SU-DHL-6 (cell line): ENCODE data around the gene PPP1R7.

Experiments
- CTCF ChIP-seq: fragments of 200-600 bp; sonication (generic); IDR thresholded peaks from one replicate; pipeline ENCODE4 v1.5.1; 2017; ENCODE audit warnings: antibody characterized with exemption, mild to moderate bottlenecking, low read length, moderate library complexity; ENCODE audit not compliant: insufficient read depth, poor library complexity, severe bottlenecking
- EZH2phosphoT487 ChIP-seq: fragments of 200-600 bp; sonication (generic), shearing (Covaris generic); conservative IDR thresholded peaks from 2 replicates; pipeline ENCODE4 v1.6.1; 2018; ENCODE audit warnings: mild to moderate bottlenecking, antibody characterized with exemption, low read length, moderate library complexity, mixed read lengths

DNA sequence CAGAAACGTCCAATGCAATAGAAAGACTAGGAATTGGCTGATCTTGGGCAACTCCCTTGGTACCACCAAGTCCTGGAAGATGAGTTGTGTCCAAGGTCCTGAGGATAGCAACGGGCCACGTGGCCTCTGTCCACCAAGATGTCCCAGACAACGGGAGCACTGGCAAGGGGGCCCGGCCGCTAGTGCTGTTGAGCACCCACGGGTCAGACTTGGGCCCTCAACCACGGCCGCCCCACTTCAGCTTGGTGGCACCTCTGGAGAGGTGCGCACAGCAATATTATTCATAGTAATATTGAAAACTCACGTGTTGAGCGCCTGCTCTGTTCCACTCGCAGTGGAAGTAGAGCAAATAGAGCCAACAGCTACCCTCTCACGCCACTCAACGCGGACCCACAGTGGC, 20.0 kb upstream of the PPP1R7 start:
- TF ChIP-seq CTCF (no peak), EZH2phosphoT487 (no peak)
